Activated CD4-positive, alpha-beta T cell treated with anti-CD3 and anti-CD28 coated beads, Interleukin-2, amount 50 U/mL, for 16 hours (primary cell): ENCODE data around the gene MAMSTR.
"Not testable (repeated sequence)": the region's sequence is repeated elsewhere in the genome, so short reads cannot be mapped to it uniquely, and the experiment has no call there.

ENCODE experiments used
- DNase-seq: peaks from one replicate; pipeline ENCODE4 v3.0.0-alpha.2; 2020

The MAMSTR gene

DNA sequence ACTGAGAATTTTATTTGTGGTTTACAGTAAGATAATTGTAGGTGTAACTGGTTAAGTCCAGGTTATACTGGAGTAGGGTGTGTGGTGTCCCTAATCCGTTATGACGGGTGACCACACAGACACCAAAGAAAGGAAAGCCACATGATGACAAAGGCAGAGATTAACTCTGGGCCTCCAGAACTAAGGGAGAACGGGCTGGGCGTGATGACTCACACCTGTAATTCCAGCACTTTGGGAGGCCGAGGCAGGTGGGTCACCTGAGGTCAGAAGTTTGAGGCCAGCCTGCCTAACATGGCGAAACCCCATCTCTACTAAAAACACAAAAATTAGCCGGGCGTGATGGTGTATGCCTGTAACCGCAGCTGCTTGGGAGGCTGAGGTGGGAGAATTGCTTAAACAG is 33.9 kb downstream of the MAMSTR start:
- no peak for DNase-seq

DNA sequence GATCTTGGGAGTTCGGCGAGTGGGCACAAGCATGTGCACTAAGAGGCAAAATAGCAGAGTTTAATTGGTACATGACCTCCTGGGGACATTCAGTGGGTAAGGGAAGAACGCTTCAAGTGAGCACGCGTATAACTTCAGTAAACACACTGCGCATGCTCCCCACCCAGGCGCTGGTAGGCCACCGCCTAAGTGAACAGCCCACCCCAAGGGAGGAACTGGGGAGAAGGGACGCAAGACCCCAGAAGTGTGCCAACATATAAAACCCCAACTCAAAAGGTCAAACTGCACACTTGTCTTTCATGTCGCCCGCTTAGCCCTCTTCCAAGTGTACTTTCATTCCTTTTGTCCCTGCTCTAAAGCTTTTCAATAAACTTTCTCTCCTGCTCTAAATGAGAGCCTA is 36.2 kb downstream of the MAMSTR start:
- DNase-seq = peak; percentile 24

GRCh38 chr19:48681127-48681470 is 38.4 kb downstream of the MAMSTR start:
- no peak for DNase-seq

DNA sequence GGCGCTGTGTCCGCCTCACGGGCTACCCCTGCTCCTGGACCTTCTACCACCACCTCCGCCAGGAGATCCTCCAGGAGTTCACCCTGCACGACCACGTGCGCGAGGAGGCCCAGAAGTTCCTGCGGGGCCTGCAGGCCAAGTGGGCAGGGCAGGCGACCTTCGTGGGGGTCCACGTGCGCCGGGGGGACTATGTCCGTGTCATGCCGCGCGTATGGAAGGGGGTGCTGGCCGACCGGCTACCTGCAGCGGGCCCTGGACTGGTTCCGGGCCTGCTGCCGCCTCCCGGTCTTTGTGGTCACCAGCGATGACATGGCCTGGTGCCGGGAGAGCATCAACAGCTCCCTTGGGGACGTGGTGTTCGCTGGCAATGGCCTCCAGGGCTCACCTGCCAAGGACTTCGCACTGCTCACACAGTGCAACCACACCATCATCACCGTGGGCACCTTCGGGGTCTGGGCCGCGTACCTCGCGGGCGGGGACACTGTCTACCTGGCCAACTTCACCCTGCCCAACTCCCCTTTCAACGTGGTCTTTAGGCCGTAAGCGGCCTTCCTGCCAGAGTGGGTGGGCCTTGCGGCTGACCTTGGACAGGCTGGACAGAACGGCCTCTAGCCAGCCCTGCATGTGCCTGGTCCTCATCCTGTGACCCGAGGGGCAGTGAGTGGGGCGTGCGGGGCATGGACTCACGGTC is 38.9 kb downstream of the MAMSTR start:
- DNase-seq = no peak

DNA sequence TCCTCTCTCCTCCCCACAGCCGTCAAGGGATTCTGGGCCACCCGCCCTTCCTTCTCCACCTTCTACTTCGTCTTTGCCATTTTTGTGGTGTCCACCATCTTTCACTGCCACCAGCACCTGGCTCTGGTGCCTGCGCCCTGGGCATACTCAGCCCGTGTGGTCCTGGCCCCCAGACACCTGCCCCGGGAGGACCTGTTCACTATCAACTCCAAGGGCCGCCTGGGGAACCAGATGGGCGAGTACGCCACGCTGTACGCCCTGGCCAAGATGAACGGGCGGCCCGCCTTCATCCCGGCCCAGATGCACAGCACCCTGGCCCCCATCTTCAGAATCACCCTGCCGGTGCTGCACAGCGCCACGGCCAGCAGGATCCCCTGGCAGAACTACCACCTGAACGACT is 39.5 kb downstream of the MAMSTR start:
- DNase-seq = not testable (repeated sequence)

DNA sequence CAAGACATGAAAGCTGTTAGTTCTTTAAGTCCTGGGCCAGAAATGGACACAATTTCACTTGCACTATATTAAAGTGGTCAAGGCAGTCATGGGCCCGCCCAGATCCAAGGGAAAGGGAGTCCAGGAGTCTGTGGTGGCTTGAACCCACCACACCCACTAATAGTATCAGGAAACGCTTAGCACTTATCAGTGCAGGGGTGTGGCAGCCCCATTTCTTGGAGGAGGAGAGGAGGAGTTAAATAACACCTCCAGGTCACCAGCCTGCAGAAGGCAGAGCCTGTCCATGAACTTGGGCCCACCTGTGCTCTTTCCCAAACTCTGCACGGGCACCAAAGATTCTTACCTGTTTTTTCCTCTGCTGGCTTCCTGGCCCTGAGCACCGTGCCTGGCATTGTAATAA is 41.3 kb downstream of the MAMSTR start:
- no peak for DNase-seq

- DNase-seq = no peak
These were observed 42.6 kb downstream of the MAMSTR start for GRCh38 chr19:48676887-48677286.

GRCh38 chr19:48676487-48676886 is 43.0 kb downstream of the MAMSTR start:
- DNase-seq = no peak

DNA sequence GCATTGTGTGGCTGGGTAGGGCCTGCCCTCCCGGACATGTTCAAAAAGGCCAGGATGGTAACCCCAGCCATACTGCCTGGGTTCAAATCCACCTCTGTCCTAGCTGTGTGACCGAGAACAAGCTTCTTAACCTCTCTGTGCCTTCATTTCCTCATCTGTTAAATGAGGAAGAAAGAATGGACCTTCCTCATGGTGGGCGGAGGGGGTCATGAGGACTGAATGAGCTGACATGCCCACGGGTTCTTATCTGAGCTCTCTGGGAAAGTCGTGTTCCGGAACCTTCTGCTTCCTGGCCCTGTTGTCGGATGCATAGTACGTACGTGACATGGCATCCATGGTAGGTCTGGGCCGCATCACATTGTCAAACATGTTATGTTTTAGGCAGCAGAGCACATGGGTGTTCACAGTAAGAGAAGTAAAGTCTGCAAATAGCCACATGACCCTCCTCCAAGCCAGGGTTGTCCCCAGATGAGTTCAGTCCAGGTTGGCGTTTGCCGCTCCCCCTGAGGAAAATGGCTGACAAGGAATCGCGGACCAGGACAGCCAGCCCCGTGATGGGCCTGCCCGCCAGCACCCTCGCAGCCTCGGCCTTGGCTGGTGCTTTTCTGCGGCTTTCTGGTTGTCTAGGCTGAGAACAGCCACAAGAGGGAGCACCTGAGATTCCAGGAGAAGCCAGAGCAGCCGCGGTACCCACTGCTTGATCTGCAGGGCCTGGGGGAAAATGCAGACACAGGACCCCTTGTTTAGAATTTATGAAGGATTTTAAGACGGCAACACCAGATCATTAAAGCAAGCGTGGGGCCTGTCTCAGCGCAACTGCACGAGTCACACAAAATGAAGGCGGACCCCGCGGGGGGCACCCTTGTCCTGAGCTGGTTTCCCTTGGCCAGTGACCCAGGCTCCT is 44.4 kb downstream of the MAMSTR start:
- DNase-seq = peak; percentile 80

DNA sequence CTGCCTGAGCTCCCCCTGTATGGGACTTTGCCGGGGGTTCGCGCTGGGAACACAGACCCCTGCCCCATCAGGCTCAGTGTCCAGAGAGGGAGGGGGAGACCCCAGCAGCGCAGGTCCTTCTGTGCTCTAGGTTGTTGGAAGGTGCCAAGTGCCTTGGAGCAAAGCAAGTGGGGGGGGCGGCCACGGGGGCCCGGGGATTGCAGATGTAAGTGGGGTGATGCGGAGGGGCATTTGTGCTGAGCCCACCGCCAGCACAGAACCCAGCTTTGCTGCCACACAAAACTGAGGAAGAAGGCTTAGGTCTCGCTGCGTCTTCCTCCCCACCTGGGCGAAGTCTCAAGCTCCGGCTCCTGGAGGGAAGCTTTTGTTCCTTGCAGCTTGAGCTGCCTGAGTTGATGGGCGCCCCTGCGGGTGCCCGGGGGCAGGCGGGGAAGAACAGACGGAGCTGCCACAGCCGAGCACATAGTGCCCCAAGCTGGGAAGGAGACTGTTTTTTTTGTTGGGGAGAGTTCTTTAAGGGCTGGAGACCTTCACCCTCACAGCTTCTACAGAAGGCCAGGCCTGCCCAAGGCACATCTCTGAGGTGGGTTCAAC is 45.2 kb downstream of the MAMSTR start:
- no peak for DNase-seq

- no peak for DNase-seq
These were observed 46.0 kb downstream of the MAMSTR start for GRCh38 chr19:48673436-48674100.

DNA sequence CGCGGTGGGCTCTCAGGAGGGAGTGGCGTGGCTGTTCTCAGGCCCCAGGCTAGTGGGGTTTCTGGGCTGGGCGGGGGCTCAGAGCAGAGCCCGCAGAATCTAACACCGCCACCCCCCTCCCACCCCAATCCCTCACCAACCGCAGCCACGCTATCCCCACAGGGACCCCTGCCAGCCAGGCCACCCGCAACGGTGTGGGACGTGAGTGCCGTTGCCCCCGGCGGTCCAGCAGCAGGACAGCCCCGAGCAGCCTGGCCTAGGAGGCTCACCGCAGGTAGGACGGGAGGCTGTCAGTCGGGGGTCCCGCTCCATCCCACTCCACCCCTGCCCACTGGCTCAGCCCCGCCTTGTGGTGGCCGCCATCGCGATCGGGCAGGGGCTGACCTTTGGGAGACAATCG is 46.5 kb downstream of the MAMSTR start, which contains the start of gene NTN5:
Gene NTN5, minus strand, starts transcription at position 24 of the 400 bp plus-strand sequence. CDS start 2,031 bp downstream, outside the sequence.
- no peak for DNase-seq

GRCh38 chr19:48671446-48671995 is 48.0 kb downstream of the MAMSTR start:
- no peak for DNase-seq

GRCh38 chr19:48670699-48671445 is 48.7 kb downstream of the MAMSTR start:
- DNase-seq = no peak

DNA sequence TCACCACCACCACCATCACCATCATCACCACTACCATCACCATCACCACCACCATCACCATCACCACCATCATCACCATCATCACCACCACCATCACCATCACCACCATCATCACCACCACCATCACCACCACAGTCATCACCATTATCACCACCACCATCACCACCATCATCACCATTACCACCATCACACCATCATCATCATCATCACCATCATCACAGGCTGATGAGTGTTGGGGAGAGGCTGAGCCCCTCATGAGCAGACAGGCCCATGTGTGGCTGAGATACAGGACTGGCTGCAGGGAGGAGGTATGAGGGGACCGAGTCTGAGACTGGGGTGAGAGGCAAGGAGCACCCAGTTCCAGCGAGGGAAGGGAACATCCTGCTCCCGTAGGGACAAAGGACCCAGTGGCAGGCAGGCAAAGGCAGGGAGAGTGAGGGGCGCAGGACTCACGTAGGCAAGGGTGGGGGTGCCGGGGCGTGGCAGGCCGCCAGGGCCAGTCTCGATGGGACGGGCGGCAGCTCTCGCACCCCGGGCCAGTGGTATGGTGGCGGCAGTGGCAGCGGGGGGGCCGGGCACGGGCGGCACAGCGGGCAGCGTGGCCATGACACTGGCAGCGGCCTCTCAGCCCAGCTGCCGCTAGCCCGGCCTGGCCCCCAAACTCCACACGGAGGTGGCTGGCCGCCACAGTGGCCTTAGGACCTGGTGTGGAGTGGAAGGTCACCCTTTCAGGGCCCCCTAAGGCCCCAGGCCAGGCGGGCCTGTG is 49.4 kb downstream of the MAMSTR start:
- DNase-seq = no peak

DNA sequence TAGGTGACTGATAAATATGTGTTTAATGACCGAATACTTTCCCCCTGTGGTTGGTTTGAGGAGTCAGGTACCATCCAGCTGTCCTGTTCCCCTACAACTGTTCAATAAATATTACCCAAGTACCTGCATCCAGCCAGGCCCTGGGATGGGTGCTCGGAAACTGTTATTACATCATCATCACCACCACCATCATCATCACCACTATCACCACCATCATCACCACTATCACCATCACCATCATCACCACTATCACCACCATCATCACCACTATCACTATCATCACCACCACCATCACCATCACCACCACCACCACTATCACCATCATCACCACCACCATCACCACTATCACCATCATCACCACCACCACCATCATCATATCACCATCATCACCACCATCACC is 50.8 kb downstream of the MAMSTR start:
- DNase-seq = no peak

- no peak for DNase-seq
These were observed 51.2 kb downstream of the MAMSTR start for GRCh38 chr19:48668332-48668731.

DNA sequence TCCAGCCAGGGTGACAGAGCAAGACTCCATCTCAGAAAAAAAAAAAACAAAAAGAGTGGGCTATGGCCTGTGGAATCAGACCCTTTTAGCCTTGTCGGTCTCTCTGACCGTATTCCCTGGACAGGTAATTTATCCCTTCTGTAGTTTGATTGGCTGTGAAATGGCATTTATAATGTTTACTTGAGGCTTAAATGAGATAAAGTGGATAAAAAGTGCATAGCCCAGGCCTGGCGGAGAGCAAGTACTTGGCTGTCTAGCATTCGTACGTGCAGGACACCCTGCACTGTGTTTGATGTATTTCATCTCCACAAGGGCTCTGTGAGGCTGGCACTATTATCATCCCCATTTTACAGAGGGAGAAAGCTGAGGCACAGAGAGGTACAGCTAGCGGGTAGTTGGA is 53.7 kb downstream of the MAMSTR start:
- no peak for DNase-seq

GRCh38 chr19:48664476-48664875 is 55.0 kb downstream of the MAMSTR start:
- no peak for DNase-seq

DNA sequence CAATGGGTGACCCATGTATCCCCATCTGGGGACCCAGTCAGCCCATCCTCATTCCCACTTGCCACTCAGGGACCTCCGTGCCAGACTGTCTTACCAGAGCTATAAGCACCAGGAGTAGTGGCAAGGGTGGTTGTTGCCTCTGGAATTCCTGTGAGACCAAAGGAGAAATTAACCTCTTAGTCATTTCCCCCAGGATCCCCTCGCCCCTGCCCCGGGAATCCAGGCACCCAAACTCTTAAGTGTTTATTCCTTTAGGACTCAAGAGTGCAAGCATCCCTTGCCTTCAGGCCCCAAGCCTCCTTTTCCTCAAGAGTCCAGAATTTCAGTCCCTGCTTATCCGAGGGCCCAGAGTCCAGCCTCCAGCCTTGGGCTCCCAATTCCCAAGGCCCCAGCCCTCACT is 55.9 kb downstream of the MAMSTR start:
- no peak for DNase-seq
